GM21786 (cell line): ENCODE measurements around the gene GJD3.
"Not testable (repeated sequence)": the region's sequence is repeated elsewhere in the genome, so short reads cannot be mapped to it uniquely, and the experiment has no call there.

Experiments
- ATAC-seq: cut with Tn5 transposase; IDR thresholded peaks from one replicate; pipeline ENCODE4 v1.9.1; 2021; ENCODE audit not compliant: unreplicated experiment

Gene GJD3

GRCh38 chr17:40364121-40364861 is at the start of gene GJD3:
Gene GJD3, minus strand, starts transcription at chr17:40364737. Its CDS starts 922 bp downstream, at chr17:40363815.
- no peak for ATAC-seq

- ATAC-seq: not testable (repeated sequence)
Observed at GRCh38 chr17:40414312-40414711, 49.8 kb upstream of the GJD3 start.

GRCh38 chr17:40412880-40413279 is 48.3 kb upstream of the GJD3 start:
- ATAC-seq: no peak

GRCh38 chr17:40411821-40412220 is 47.3 kb upstream of the GJD3 start:
- ATAC-seq: no peak

GRCh38 chr17:40410082-40410481 is 45.5 kb upstream of the GJD3 start:
- ATAC-seq: no peak

- not testable (repeated sequence) for ATAC-seq
Observed at GRCh38 chr17:40409540-40409939, 45.0 kb upstream of the GJD3 start.

GRCh38 chr17:40407460-40407859 is 42.9 kb upstream of the GJD3 start:
- no peak for ATAC-seq

GRCh38 chr17:40404003-40404402 is 39.5 kb upstream of the GJD3 start:
- no peak for ATAC-seq

GRCh38 chr17:40402668-40403067 is 38.1 kb upstream of the GJD3 start:
- no peak for ATAC-seq

GRCh38 chr17:40399185-40399584 is 34.6 kb upstream of the GJD3 start:
- no peak for ATAC-seq

- not testable (repeated sequence) for ATAC-seq
Observed at GRCh38 chr17:40386555-40386954, 22.0 kb upstream of the GJD3 start.

GRCh38 chr17:40382251-40382650 is 17.7 kb upstream of the GJD3 start:
- no peak for ATAC-seq

GRCh38 chr17:40378966-40379365 is 14.4 kb upstream of the GJD3 start:
- no peak for ATAC-seq

- no peak for ATAC-seq
Observed at GRCh38 chr17:40377832-40378231, 13.3 kb upstream of the GJD3 start.

- ATAC-seq: not testable (repeated sequence)
Observed at GRCh38 chr17:40376541-40376940, 12.0 kb upstream of the GJD3 start.

GRCh38 chr17:40375786-40376185 is 11.2 kb upstream of the GJD3 start:
- ATAC-seq: not testable (repeated sequence)

GRCh38 chr17:40374821-40375498 is 10.4 kb upstream of the GJD3 start:
- ATAC-seq: no peak

- no peak for ATAC-seq
Observed at GRCh38 chr17:40373999-40374398, 9.5 kb upstream of the GJD3 start.

GRCh38 chr17:40373324-40373723 is 8.8 kb upstream of the GJD3 start:
- no peak for ATAC-seq

GRCh38 chr17:40372644-40373043 is 8.1 kb upstream of the GJD3 start:
- not testable (repeated sequence) for ATAC-seq

GRCh38 chr17:40372031-40372430 is 7.5 kb upstream of the GJD3 start:
- ATAC-seq: no peak

- no peak for ATAC-seq
Observed at GRCh38 chr17:40371261-40371929, 6.9 kb upstream of the GJD3 start.
